ENCODE results near the gene SPATA32. TPM values are rescaled to one million over a fixed set of nuclear protein-coding genes. Genes with fewer than 3 reads are reported as not detected.

SPATA32 gene
- total RNA-seq, 6 experiments from 2014 or later, result not detected

DNA sequence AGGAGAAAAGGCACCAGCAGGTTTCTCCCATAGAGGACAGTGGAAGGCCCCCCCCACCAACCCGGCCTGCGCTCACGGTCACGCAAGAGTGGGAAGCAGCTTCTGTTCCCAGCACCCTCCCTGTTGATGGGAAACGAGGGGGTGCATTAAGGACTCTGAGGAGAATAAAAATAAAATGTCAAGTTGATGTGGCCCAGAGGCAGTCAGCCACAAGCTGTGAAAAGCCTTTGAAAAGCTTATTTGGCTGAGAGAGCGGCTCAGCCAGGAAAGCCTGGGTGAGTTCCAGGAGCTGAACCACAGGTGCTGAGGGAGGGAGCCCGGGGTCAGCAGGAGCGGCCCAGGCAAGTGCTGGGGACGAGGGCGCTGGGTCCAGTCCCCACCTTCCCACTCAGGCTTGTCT lies 26.9 kb upstream of the SPATA32 start:
- Histone ChIP-seq H3K36me3 (peaks cover 0 to 41% (median 15%) of the 10 kb centered on the region in 4 donors), H3K4me3 (no peak overlapping the region), H3K9me3 (no peaks in the 10 kb centered on the region), H3K27ac (no peak overlapping the region), H3K4me1 (peaks cover 2 to 66% (median 37%) of the 10 kb centered on the region in 4 donors), H3K27me3 (no peaks in the 10 kb centered on the region)
- intact Hi-C loops (cut with DNase I), result loop anchor here in 1 of 2 donors (5.0 kb wide), 1 partner anchor 98 kb away; no protein-coding TSS in a partner anchor
- ATAC-seq, result peak in 3 of 4 donors; percentile 13 to 22 (median 15)
- WGBS (ENCODE audit: insufficient coverage, low coverage, low lambda C conversion rate, missing lambda C conversion rate), result 38% methylated on average over 6 of the region's 10 CpGs
- peak in 2 of 3 donors; percentile 53 to 79 for DNase-seq
- no peak for TF ChIP-seq POLR2A (IDR thresholded peaks at IDR 0.05)
- no peak for TF ChIP-seq CTCF (IDR thresholded peaks at IDR 0.05)

- ATAC-seq, result no peak
- no peak overlapping the region for H3K27ac ChIP-seq
- TF ChIP-seq POLR2A (IDR thresholded peaks at IDR 0.05), result no peak
- no peak for TF ChIP-seq CTCF (IDR thresholded peaks at IDR 0.05)
- WGBS (ENCODE audit: insufficient coverage, low coverage, low lambda C conversion rate, missing lambda C conversion rate), result 57% methylated on average over 6 of the region's 10 CpGs
- DNase-seq, result no peak
- H3K4me3 ChIP-seq, result no peak overlapping the region
- no peaks in the 10 kb centered on the region for H3K9me3 ChIP-seq
- H3K27me3 ChIP-seq, result no peaks in the 10 kb centered on the region
- H3K4me1 ChIP-seq, result peaks cover 0 to 57% (median 29%) of the 10 kb centered on the region in 4 donors
- H3K36me3 ChIP-seq, result peaks cover 0 to 50% (median 20%) of the 10 kb centered on the region in 4 donors
- intact Hi-C loops (cut with DNase I), result loop anchor here in 1 of 2 donors (5.0 kb wide), 1 partner anchor 99 kb away; no protein-coding TSS in a partner anchor
Measured at GRCh38 chr17:45287526-45288500, 25.9 kb upstream of the SPATA32 start.

DNA sequence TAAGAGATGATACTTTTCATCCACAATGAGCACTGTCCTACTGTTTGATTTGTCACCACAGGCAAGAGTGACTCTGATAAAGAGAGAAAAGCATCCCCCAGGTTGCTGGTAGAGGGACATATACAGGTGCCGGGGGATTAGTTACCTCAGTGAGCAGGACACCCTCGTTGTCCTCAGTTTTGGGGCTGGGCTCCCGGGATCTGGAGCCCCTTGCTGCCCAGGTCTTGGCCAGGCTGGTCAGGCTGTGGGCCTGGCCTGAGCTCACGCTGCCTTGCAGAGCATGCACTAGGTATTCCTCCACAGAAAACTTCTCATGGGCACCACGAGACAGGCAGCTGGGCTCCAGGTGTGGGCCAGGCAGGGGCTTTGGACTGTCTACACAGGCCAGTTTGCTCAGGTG lies 24.4 kb upstream of the SPATA32 start:
- intact Hi-C loops (cut with DNase I), result loop anchor here in 1 of 2 donors (5.0 kb wide), 1 partner anchor 101 kb away; no protein-coding TSS in a partner anchor
- DNase-seq, result no peak
- WGBS (ENCODE audit: insufficient coverage, low coverage, low lambda C conversion rate, missing lambda C conversion rate), result no CpG with 5 or more reads among the region's 5 CpGs
- H3K27ac ChIP-seq, result no peak overlapping the region
- peaks cover 0 to 52% (median 20%) of the 10 kb centered on the region in 4 donors for H3K36me3 ChIP-seq
- H3K4me3 ChIP-seq, result no peak overlapping the region
- no peaks in the 10 kb centered on the region for H3K9me3 ChIP-seq
- no peaks in the 10 kb centered on the region for H3K27me3 ChIP-seq
- ATAC-seq, result no peak
- peaks cover 0 to 42% (median 18%) of the 10 kb centered on the region in 4 donors for H3K4me1 ChIP-seq
- TF ChIP-seq POLR2A (IDR thresholded peaks at IDR 0.05) (no peak), CTCF (IDR thresholded peaks at IDR 0.05) (no peak)

- DNase-seq, result peak; percentile 78 to 91 (median 78)
- H3K9me3 ChIP-seq, result no peaks in the 10 kb centered on the region
- H3K4me1 ChIP-seq, result peaks cover 0 to 25% (median 10%) of the 10 kb centered on the region in 4 donors
- intact Hi-C loops (cut with DNase I), result loop anchor here (5.0 kb wide), 2 partner anchors 93 to 103 kb away; no protein-coding TSS in a partner anchor
- H3K4me3 ChIP-seq, result no peak overlapping the region
- H3K36me3 ChIP-seq, result peaks cover 0 to 51% (median 20%) of the 10 kb centered on the region in 4 donors
- no peaks in the 10 kb centered on the region for H3K27me3 ChIP-seq
- TF ChIP-seq POLR2A (IDR thresholded peaks at IDR 0.05) (no peak), CTCF (IDR thresholded peaks at IDR 0.05) (peak in 3 of 4 donors; percentile 12 to 33 (median 14))
- 84% methylated on average over 10 of the region's 21 CpGs for WGBS (ENCODE audit: insufficient coverage, low coverage, low lambda C conversion rate, missing lambda C conversion rate)
- peak overlapping the region in 2 of 3 donors; percentile 5 to 50 for H3K27ac ChIP-seq
- ATAC-seq, result peak; percentile 70 to 86 (median 82)
Measured at GRCh38 chr17:45284176-45285140, 22.6 kb upstream of the SPATA32 start.
